ENCODE data around the gene FAM210A. TPM values are rescaled to one million over a fixed set of nuclear protein-coding genes. Genes with fewer than 3 reads are reported as not detected.
A peak's percentile ranks its signal among the peaks of the same experiment; 100 is the strongest.
"Not testable (repeated sequence)": the region's sequence is repeated elsewhere in the genome, so short reads cannot be mapped to it uniquely, and the experiment has no call there.

FAM210A gene
- total and polyA plus RNA-seq, 2 donors (not counting 1 experiment from before 2014, with no cell fraction given) = 4.2 to 11.4 TPM

DNA sequence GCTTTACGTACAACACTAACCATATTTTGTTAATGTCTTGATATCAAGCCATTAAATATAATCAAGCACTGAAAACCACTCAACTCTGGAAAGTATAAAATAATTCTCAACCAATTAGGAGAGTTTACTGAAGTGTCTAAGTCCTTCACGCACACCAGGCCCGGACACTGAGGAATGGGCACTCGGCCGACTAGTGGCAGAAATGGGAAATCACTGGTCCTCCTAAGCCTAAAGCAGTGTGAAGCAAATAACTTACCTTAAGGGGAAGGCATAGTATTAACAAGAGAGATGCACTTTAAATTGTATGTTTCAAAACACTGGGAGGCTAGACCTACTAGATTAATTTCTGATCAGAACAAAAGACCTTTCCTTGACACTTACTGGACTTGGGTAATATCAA lies 45.7 kb downstream of the FAM210A start:
- ChIA-PET CTCF (interaction anchor here (0.8 to 1.3 kb wide), 2 partner anchors 122 to 131 kb away, joined by 3 to 4 read pairs; no protein-coding TSS in a partner anchor), POLR2A (no interaction called here)
- DNase-seq = no peak
- Histone ChIP-seq H2AFZ (ENCODE audit: insufficient read depth, low read depth, low read length, poor library complexity, severe bottlenecking) (no peak overlapping the region), H3K4me3 (ENCODE audit: control extremely low read depth in 1 of 5, extremely low read depth in 1 of 5, insufficient read depth in 1 of 5, low read depth in 2 of 5, low read length in 4 of 5) (no peak overlapping the region), H4K20me1 (ENCODE audit: control insufficient read depth, insufficient read depth, low read length, poor library complexity, severe bottlenecking) (no peaks in the 10 kb centered on the region), H3K9me3 (ENCODE audit: control extremely low read depth in 1 of 3, control insufficient read depth in 2 of 3, insufficient read depth in 1 of 3, low read length in 2 of 3) (no peaks in the 10 kb centered on the region), H3K4me1 (ENCODE audit: control insufficient read depth in 2 of 2, insufficient read depth in 2 of 2, low read length in 2 of 2) (no peaks in the 10 kb centered on the region), H3K79me2 (ENCODE audit: control insufficient read depth, insufficient read depth, low read length) (peaks cover 13% of the 10 kb centered on the region), H3K27ac (ENCODE audit: low read length in 2 of 2) (no peak overlapping the region), H3K9ac (ENCODE audit: low read length) (no peak overlapping the region), H3K36me3 (replicated peaks in 1 of 2; ENCODE audit: control extremely low read depth in 1 of 2, control insufficient read depth in 1 of 2, extremely low read depth in 1 of 2, insufficient read depth in 2 of 2, low read length in 1 of 2) (peaks cover 0 to 6% of the 10 kb centered on the region in 2 experiments), H3K4me2 (replicated peaks; ENCODE audit: low read depth, low read length, poor library complexity, severe bottlenecking) (no peak overlapping the region), H3K27me3 (replicated peaks in 1 of 4; ENCODE audit: control extremely low read depth in 1 of 4, control insufficient read depth in 3 of 4, insufficient read depth in 4 of 4, low read length in 3 of 4) (no peaks in the 10 kb centered on the region)
- no peak overlapping the region for H3K27ac Mint-ChIP-seq
- peaks cover 10% of the 10 kb centered on the region for H3K4me1 Mint-ChIP-seq
- no peak overlapping the region for H3K4me3 Mint-ChIP-seq
- no peak for ATAC-seq (ENCODE audit: low read depth)
- intact Hi-C loops (cut with micrococcal nuclease) = no loop called here
- TF ChIP-seq EZH2 (IDR thresholded peaks at IDR 0.05; ENCODE audit: borderline replicate concordance, insufficient read depth, low read depth, low read length, poor library complexity, severe bottlenecking) = no peak
- TF ChIP-seq, protein P1, sequence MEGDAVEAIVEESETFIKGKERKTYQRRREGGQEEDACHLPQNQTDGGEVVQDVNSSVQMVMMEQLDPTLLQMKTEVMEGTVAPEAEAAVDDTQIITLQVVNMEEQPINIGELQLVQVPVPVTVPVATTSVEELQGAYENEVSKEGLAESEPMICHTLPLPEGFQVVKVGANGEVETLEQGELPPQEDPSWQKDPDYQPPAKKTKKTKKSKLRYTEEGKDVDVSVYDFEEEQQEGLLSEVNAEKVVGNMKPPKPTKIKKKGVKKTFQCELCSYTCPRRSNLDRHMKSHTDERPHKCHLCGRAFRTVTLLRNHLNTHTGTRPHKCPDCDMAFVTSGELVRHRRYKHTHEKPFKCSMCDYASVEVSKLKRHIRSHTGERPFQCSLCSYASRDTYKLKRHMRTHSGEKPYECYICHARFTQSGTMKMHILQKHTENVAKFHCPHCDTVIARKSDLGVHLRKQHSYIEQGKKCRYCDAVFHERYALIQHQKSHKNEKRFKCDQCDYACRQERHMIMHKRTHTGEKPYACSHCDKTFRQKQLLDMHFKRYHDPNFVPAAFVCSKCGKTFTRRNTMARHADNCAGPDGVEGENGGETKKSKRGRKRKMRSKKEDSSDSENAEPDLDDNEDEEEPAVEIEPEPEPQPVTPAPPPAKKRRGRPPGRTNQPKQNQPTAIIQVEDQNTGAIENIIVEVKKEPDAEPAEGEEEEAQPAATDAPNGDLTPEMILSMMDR (IDR thresholded peaks at IDR 0.05) = peak; percentile 21
- H3K27me3 Mint-ChIP-seq = no peaks in the 10 kb centered on the region
- 92% methylated on average over 4 of the region's 5 CpGs for WGBS (ENCODE audit: insufficient coverage)
- H3K9me3 Mint-ChIP-seq (ENCODE audit: insufficient read depth) = no peaks in the 10 kb centered on the region

DNA sequence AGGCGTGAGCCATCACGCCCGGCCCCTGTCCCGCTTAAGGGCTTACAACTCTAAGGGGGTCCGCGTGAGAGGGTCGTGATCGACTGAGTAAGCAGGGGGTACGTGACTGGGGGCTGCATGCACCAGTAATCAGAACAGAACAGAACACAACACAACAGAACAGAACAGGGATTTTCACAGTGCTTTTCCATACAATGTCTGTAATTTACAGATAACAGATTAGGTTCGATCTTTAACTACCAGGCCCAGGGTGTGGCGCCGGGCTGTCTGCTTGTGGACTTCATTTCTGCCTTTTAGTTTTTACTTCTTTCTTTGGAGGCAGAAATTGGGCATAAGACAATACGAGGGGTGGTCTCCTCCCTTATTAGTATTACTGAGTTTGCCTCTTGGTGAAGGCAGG lies 49.0 kb downstream of the FAM210A start:
- H2AFZ ChIP-seq (ENCODE audit: insufficient read depth, low read depth, low read length, poor library complexity, severe bottlenecking); H3K27ac Mint-ChIP-seq; H3K4me1 ChIP-seq (ENCODE audit: control insufficient read depth in 2 of 2, insufficient read depth in 2 of 2, low read length in 2 of 2); H3K79me2 ChIP-seq (ENCODE audit: control insufficient read depth, insufficient read depth, low read length); H3K9me3 ChIP-seq (ENCODE audit: control extremely low read depth in 1 of 3, control insufficient read depth in 2 of 3, insufficient read depth in 1 of 3, low read length in 2 of 3); H3K4me3 Mint-ChIP-seq; H3K27me3 ChIP-seq (replicated peaks in 1 of 4; ENCODE audit: control extremely low read depth in 1 of 4, control insufficient read depth in 3 of 4, insufficient read depth in 4 of 4, low read length in 3 of 4); H3K4me2 ChIP-seq (replicated peaks; ENCODE audit: low read depth, low read length, poor library complexity, severe bottlenecking); H3K9ac ChIP-seq (ENCODE audit: low read length); H3K4me1 Mint-ChIP-seq; H3K36me3 ChIP-seq (replicated peaks in 1 of 2; ENCODE audit: control extremely low read depth in 1 of 2, control insufficient read depth in 1 of 2, extremely low read depth in 1 of 2, insufficient read depth in 2 of 2, low read length in 1 of 2); H3K9me3 Mint-ChIP-seq (ENCODE audit: insufficient read depth); H3K27me3 Mint-ChIP-seq; H3K27ac ChIP-seq (ENCODE audit: low read length in 2 of 2); CTCF ChIA-PET; H3K4me3 ChIP-seq (ENCODE audit: control extremely low read depth in 1 of 5, extremely low read depth in 1 of 5, insufficient read depth in 1 of 5, low read depth in 2 of 5, low read length in 4 of 5); intact Hi-C loops (cut with micrococcal nuclease); H4K20me1 ChIP-seq (ENCODE audit: control insufficient read depth, insufficient read depth, low read length, poor library complexity, severe bottlenecking); POLR2A ChIA-PET; DNase-seq; ATAC-seq (ENCODE audit: low read depth): not testable (repeated sequence)
- WGBS (ENCODE audit: insufficient coverage) = 97% methylated on average over 11 of the region's 13 CpGs
